GM18951 (cell line): ENCODE results near the gene CD302.
"Not testable (repeated sequence)": the region's sequence is repeated elsewhere in the genome, so short reads cannot be mapped to it uniquely, and the experiment has no call there.

Source experiments
- POLR2A ChIP-seq: IDR thresholded peaks from 4 replicates; pipeline ENCODE4 v1.6.1; 2011; ENCODE audit warnings: mild to moderate bottlenecking; ENCODE audit not compliant: insufficient read length, insufficient read depth; ENCODE audit errors: extremely low read depth
- in situ Hi-C: fragments of 300-500 bp; cut with MboI; formaldehyde crosslinking; loops from one replicate; pipeline ENCODE4 v1.12.0; 2022; ENCODE audit warnings: low sequenced_read_pairs, mixed read lengths, inconsistent platforms; ENCODE audit not compliant: unreplicated experiment

CD302 gene

GRCh38 chr2:159786938-159787337 lies 11.1 kb downstream of the CD302 start:
- in situ Hi-C loops = no loop called here
- no peak for TF ChIP-seq POLR2A

DNA sequence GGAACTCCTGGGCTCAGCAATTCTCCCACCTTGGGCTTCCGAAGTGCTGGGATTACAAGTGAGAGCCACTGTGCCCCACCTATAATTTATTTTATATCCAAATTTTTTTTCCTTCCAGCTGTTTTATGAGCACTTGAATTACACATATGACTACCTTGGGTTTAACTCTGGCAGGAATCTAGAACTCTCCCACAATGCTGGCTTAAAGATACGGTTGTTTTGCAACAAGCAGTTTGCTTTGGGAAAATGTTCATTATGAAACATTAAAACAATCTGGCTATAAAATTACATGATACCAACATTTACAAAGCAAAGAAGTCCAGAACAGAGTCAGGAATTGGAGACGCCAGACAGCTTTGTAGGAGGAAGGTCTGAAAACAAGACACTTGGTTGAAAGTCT lies 12.8 kb downstream of the CD302 start:
- no peak for TF ChIP-seq POLR2A
- in situ Hi-C loops = no loop called here

- in situ Hi-C loops = not testable (repeated sequence)
These were observed 13.3 kb downstream of the CD302 start for GRCh38 chr2:159784744-159785143.

GRCh38 chr2:159783556-159783955 lies 14.5 kb downstream of the CD302 start:
- in situ Hi-C loops = no loop called here
- no peak for TF ChIP-seq POLR2A

- in situ Hi-C loops = no loop called here
- no peak for TF ChIP-seq POLR2A
These were observed 21.7 kb downstream of the CD302 start for GRCh38 chr2:159776321-159776720.

DNA sequence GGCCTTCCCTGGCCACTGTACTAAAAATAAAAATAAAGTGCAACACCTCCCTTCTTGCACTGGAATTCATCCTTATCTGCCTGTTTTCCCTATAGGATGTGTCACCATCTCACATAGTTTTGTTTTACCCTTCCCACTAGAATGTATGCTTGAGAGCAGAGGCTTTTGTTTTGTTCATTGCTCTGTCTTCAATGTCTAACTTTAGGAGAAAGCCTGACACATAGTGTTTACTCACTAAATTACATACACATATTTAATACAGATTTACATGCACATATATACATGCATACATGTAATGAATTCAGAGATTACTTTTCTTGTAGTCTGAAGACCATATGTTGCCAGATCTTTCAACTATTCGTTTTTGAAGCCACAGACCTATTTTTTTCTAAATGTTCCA lies 23.0 kb downstream of the CD302 start:
- TF ChIP-seq POLR2A = no peak
- in situ Hi-C loops = no loop called here

GRCh38 chr2:159774370-159774990 lies 23.5 kb downstream of the CD302 start:
- TF ChIP-seq POLR2A = no peak
- in situ Hi-C loops = no loop called here

DNA sequence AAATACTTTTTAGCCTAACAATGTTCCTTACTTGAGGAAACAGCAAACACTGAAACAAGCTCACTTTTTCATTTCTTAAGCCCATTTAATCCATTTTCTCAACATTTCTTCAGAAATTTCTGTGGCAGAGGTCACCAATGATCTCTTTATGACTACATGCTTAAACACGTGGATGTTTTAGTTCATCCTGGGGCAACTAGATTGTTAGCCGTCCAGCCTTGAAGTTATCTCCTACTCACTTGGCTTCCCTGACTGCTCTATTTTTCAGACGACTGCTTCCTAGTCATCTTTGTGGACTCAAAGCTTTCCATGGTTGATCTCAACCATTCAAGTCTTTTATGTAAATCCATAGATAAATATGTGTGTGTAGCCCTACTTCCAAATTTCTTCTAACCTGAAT lies 24.1 kb downstream of the CD302 start:
- in situ Hi-C loops = no loop called here
- TF ChIP-seq POLR2A = no peak

DNA sequence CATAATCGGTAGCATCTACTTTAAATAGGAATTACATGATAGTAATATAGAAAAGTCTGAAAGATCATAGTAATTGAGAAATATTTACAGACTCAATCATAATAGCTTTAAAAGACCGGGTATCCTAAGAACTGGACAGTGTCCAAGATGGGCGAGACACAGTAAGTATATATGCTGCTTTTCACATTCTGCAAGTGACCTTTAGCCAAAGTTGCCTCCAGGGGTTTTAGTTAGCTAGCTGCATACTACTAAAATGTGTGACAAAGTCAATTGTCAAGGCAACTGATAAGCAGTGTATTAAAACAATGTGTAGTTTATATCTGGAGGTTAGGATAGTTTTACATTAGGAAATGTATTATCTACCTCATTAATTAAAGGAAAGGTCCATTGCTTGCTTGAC lies 24.6 kb downstream of the CD302 start:
- in situ Hi-C loops = no loop called here
- no peak for TF ChIP-seq POLR2A

DNA sequence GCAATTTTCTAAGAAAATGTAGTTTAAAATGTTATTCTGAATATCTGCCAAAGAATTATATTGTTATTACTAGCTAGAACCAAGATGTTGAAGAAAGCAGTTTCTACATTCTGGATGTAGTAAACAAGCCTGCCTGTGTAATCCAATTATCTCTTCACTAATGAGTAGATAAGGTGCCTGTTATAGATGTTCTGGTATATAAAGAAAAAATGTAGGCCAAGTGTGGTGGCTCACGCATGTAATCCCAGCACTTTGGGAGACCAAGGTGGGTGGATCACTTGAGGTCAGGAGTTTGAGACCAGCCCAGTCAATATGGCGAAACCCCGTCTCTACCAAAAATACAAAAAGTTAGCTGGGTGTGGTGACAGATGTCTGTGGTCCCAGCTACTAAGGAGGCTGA lies 28.9 kb downstream of the CD302 start:
- TF ChIP-seq POLR2A = no peak
- in situ Hi-C loops = no loop called here

- in situ Hi-C loops = no loop called here
- TF ChIP-seq POLR2A = no peak
These were observed 35.9 kb downstream of the CD302 start for GRCh38 chr2:159762075-159762474.

GRCh38 chr2:159760326-159760725 lies 37.7 kb downstream of the CD302 start:
- in situ Hi-C loops = no loop called here
- TF ChIP-seq POLR2A = no peak

DNA sequence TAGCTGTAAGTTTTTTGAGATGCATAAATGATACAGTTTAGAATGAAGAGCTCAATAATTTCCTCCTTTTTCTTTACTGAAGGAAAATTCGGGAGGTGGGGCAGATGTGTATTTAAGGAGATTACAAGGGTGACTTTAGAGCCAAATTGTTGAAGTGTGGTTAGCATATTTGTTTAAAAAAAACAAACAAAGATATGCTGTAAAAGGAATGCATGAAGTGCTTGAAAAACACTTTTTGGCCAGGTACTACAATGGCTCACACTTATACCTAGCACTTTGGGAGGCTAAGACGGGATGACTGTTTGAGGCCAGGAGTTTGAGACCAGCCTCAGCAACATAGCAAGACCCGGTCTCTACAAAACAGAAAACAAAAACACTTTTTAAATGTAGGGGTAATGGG lies 38.4 kb downstream of the CD302 start:
- in situ Hi-C loops = no loop called here

DNA sequence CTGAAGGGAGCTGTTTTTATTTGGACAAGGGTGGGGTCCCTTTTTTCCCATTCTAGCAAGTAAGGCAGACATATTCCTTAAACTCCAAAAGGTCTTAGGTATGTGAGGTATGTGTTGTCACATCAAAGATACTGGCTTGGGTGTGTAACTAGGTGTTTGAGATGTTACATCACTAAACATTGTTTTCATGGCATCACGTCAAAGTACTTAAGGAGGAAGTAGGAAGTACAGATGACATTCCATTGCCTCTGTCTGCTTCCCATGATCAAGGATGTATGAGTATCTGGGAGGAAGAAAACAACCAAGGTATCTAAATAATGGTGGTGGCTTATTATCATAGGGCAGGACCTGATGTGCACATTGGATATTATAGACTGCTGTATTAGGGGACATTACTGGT lies 39.3 kb downstream of the CD302 start:
- in situ Hi-C loops = no loop called here
- no peak for TF ChIP-seq POLR2A

More for the DNA sequence above, 38.4 kb downstream of the CD302 start:
- no peak for TF ChIP-seq POLR2A

DNA sequence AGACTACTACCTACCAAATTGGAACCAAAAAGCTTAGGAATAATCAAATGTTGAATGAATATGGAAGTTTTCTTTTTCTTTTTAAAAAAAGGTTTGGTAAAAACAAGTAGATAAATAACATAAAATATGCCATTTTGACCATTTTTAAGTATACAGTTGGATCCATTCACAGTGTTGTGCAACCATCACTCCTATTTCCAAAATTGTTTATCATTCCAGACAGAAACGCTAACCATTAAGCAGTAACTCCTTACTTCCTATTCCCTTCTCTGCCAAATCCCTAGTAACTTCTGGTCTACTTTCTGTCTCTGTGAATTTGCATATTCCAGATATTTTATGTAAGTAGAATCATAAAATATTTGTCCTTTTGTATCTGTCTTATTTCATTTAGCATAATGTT lies 39.8 kb downstream of the CD302 start:
- in situ Hi-C loops = no loop called here
- no peak for TF ChIP-seq POLR2A
